Measurements from ENCODE around the gene KRT85. TPM values are rescaled to one million over a fixed set of nuclear protein-coding genes. Genes with fewer than 3 reads are reported as not detected.

Gene KRT85
- total RNA-seq, 1 donor from 2014 or later, result not detected

GRCh38 chr12:52403561-52403960 is 36.3 kb upstream of the KRT85 start:
- ChIA-PET CTCF (no interaction called here), POLR2A (no interaction called here)
- TF ChIP-seq CTCF (IDR thresholded peaks at IDR 0.05), result no peak
- H3K27me3 Mint-ChIP-seq, result peaks cover 6% of the 10 kb centered on the region
- ATAC-seq (ENCODE audit: low read depth) (no peak), DNase-seq (no peak)
- no peaks in the 10 kb centered on the region for H3K9me3 Mint-ChIP-seq
- H3K36me3 Mint-ChIP-seq (ENCODE audit: low read depth), result no peaks in the 10 kb centered on the region
- no peaks in the 10 kb centered on the region for H3K4me1 Mint-ChIP-seq
- intact Hi-C loops (cut with micrococcal nuclease), result no loop called here
- no peak overlapping the region for H3K4me3 Mint-ChIP-seq
- no peak overlapping the region for H3K27ac Mint-ChIP-seq

GRCh38 chr12:52402873-52403540 is 35.7 kb upstream of the KRT85 start:
- H3K27me3 Mint-ChIP-seq, result peaks cover 5% of the 10 kb centered on the region
- no peak overlapping the region for H3K4me3 Mint-ChIP-seq
- ATAC-seq (ENCODE audit: low read depth) (no peak), DNase-seq (no peak)
- CTCF ChIA-PET, result no interaction called here
- no peak for TF ChIP-seq CTCF (IDR thresholded peaks at IDR 0.05)
- intact Hi-C loops (cut with micrococcal nuclease), result no loop called here
- H3K36me3 Mint-ChIP-seq (ENCODE audit: low read depth), result no peaks in the 10 kb centered on the region
- POLR2A ChIA-PET, result no interaction called here
- no peaks in the 10 kb centered on the region for H3K4me1 Mint-ChIP-seq
- H3K27ac Mint-ChIP-seq, result no peak overlapping the region
- no peaks in the 10 kb centered on the region for H3K9me3 Mint-ChIP-seq

- no peaks in the 10 kb centered on the region for H3K27me3 Mint-ChIP-seq
Measured at GRCh38 chr12:52402377-52402776, 35.1 kb upstream of the KRT85 start.

GRCh38 chr12:52401926-52402325 is 34.6 kb upstream of the KRT85 start:
- ATAC-seq (ENCODE audit: low read depth) (no peak), DNase-seq (no peak)
- H3K9me3 Mint-ChIP-seq, result no peaks in the 10 kb centered on the region
- POLR2A ChIA-PET, result no interaction called here
- CTCF ChIA-PET, result no interaction called here
- no peaks in the 10 kb centered on the region for H3K36me3 Mint-ChIP-seq (ENCODE audit: low read depth)
- no peaks in the 10 kb centered on the region for H3K27me3 Mint-ChIP-seq
- no peaks in the 10 kb centered on the region for H3K4me1 Mint-ChIP-seq
- TF ChIP-seq CTCF (IDR thresholded peaks at IDR 0.05), result no peak
- no peak overlapping the region for H3K4me3 Mint-ChIP-seq
- intact Hi-C loops (cut with micrococcal nuclease), result no loop called here
- H3K27ac Mint-ChIP-seq, result no peak overlapping the region

More at GRCh38 chr12:52402377-52402776, 35.1 kb upstream of the KRT85 start:
- POLR2A ChIA-PET, result no interaction called here
- intact Hi-C loops (cut with micrococcal nuclease), result no loop called here
- no peak for TF ChIP-seq CTCF (IDR thresholded peaks at IDR 0.05)
- no peak for ATAC-seq (ENCODE audit: low read depth)
- CTCF ChIA-PET, result no interaction called here
- no peak overlapping the region for H3K27ac Mint-ChIP-seq
- no peaks in the 10 kb centered on the region for H3K4me1 Mint-ChIP-seq
- no peaks in the 10 kb centered on the region for H3K36me3 Mint-ChIP-seq (ENCODE audit: low read depth)
- no peak for DNase-seq
- H3K4me3 Mint-ChIP-seq, result no peak overlapping the region
- no peaks in the 10 kb centered on the region for H3K9me3 Mint-ChIP-seq

GRCh38 chr12:52401526-52401925 is 34.2 kb upstream of the KRT85 start:
- ChIA-PET CTCF (no interaction called here), POLR2A (no interaction called here)
- H3K27ac Mint-ChIP-seq, result no peak overlapping the region
- no peak for DNase-seq
- no peaks in the 10 kb centered on the region for H3K36me3 Mint-ChIP-seq (ENCODE audit: low read depth)
- H3K9me3 Mint-ChIP-seq, result no peaks in the 10 kb centered on the region
- no peak for TF ChIP-seq CTCF (IDR thresholded peaks at IDR 0.05)
- no peak overlapping the region for H3K4me3 Mint-ChIP-seq
- H3K4me1 Mint-ChIP-seq, result no peaks in the 10 kb centered on the region
- ATAC-seq (ENCODE audit: low read depth), result no peak
- H3K27me3 Mint-ChIP-seq, result no peaks in the 10 kb centered on the region
- intact Hi-C loops (cut with micrococcal nuclease), result no loop called here

Data from activated B cell treated with CpG ODN at 0.5 μM for 24 hours (primary cell).